ENCODE measurements around the gene PHETA2.

Gene PHETA2

DNA sequence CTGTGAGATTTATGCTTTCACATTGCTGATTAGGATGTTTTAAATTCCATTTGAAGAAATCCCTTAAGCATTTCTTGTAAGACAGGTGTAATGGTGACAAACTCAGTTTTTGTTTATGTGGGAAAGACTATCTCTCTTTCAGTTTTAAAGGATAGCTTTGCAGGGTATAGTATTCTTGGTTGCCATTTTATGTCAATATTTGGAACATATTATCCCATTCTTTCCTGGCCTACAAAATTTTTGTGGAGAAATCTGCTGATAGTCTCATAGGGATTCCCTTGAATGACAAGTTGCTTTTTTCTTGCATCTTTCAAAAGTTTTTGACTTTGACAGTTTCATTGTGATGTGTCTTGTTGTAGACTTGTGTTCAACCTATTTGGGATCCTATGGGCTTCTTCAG is 32.3 kb upstream of the PHETA2 start:
- in situ Hi-C loops (cut with HindIII; ENCODE audit: low sequenced_read_pairs) = no loop called here
- no peak overlapping the region for H3K4me3 ChIP-seq (ENCODE audit: low read depth, low read length)
- DNase-seq (ENCODE audit: low read depth) = no peak
- TF ChIP-seq, protein P1, sequence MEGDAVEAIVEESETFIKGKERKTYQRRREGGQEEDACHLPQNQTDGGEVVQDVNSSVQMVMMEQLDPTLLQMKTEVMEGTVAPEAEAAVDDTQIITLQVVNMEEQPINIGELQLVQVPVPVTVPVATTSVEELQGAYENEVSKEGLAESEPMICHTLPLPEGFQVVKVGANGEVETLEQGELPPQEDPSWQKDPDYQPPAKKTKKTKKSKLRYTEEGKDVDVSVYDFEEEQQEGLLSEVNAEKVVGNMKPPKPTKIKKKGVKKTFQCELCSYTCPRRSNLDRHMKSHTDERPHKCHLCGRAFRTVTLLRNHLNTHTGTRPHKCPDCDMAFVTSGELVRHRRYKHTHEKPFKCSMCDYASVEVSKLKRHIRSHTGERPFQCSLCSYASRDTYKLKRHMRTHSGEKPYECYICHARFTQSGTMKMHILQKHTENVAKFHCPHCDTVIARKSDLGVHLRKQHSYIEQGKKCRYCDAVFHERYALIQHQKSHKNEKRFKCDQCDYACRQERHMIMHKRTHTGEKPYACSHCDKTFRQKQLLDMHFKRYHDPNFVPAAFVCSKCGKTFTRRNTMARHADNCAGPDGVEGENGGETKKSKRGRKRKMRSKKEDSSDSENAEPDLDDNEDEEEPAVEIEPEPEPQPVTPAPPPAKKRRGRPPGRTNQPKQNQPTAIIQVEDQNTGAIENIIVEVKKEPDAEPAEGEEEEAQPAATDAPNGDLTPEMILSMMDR (IDR thresholded peaks at IDR 0.05; ENCODE audit: low read depth, low read length, missing control alignments) = no peak

DNA sequence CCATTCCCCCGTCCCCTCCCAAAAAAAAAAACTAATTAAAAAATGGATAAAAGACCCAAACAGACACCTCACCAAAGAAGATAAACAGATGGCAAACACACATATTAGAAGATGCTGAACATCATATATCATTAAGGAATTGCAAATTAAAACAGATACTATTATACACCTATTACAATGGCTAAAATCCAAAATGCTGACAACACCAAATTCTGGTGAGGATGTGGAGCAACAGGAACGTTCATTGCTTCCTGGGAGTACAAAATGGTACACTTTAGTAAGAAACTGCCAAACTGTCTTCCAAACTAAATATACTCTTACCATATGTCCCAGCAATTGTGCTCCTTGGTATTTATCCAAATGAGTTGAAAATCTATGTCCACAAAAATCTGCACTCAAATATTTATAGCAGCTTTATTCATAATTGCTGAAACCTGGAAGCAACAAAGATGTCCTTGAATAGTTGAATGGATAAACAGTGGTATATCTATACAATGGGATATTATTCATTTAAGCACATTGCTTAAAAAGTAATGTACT is 23.3 kb upstream of the PHETA2 start:
- in situ Hi-C loops (cut with HindIII; ENCODE audit: low sequenced_read_pairs) = no loop called here
- TF ChIP-seq, protein P1 (IDR thresholded peaks at IDR 0.05; ENCODE audit: low read depth, low read length, missing control alignments) = no peak
- no peak overlapping the region for H3K4me3 ChIP-seq (ENCODE audit: low read depth, low read length)
- DNase-seq (ENCODE audit: low read depth) = no peak

DNA sequence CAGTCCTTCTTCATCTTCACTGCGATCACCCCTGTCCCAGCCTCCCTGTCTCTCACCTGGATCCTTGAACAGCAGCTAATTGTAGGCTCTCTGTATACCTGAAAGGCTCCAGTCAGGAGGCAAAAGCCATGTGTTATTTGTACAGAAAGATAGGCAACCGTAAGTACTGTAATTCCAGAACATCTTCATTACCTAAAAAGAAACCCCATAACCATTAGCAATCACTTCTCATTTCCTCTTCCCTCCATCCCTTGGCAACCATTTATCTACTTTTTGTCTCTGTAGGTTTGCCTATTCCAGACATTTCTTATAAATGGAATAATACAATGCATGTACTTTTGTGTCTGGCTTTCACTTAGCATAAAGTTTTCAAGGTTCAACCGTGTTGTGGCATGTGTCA is 21.3 kb upstream of the PHETA2 start:
- DNase-seq (ENCODE audit: low read depth) = no peak
- no peak overlapping the region for H3K4me3 ChIP-seq (ENCODE audit: low read depth, low read length)
- in situ Hi-C loops (cut with HindIII; ENCODE audit: low sequenced_read_pairs) = no loop called here
- TF ChIP-seq, protein P1 (IDR thresholded peaks at IDR 0.05; ENCODE audit: low read depth, low read length, missing control alignments) = no peak

DNA sequence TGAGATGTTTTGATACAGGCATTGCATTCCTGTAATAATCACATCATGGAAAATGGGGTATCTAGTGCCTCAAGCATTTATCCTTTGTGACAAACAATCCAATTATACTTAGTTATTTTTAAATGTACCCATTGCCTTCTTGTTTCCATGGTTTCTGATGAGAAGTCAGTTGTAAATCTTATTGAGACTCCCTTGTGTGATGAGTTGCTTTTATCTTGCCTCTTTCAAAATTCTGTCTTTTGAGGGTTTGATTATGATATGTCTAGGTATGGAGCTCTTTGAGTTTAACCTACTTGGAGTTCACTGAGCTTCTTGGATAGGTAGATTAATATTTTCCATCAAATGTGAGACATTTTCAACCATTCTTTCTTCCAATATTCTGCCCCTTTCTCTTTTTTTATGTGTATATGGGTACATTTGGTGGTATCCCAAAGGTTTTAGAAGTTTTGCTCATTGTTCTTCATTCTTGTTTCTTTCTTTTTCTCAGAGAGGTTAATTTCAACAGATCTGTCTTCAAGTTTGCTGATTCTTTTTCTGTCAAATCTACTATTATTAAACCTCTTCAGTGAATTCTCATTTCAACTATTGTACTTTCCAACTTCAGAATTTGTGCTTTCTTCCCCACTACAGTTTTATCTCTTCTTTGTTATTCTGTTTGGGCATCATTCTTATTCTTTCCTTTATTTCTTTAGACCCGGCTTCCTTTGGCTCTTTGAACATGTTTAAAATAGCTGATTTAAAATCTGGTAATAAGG is 17.1 kb upstream of the PHETA2 start:
- in situ Hi-C loops (cut with HindIII; ENCODE audit: low sequenced_read_pairs) = no loop called here

DNA sequence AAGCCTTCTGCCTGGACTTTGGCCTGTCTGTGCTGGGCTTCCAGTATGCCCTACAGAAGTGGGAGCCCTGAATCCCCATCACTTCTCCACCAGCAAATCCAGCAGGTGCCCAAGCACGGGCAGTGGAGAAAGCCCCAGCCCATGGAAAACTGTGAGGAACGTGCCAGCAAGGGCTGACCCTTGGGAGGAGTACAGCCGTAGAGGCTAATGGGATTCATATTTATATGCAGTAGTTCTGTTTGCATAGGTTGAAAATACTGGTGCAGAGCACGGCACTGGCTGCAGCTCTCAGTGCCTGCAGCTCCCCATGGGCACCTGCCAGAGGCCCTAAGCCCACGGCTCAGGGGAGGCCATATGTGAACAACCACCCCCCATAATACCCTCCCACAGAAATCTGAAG is 13.6 kb upstream of the PHETA2 start:
- in situ Hi-C loops (cut with HindIII; ENCODE audit: low sequenced_read_pairs) = no loop called here
- H3K4me3 ChIP-seq (ENCODE audit: low read depth, low read length) = no peak overlapping the region
- no peak for DNase-seq (ENCODE audit: low read depth)
- TF ChIP-seq, protein P1 (IDR thresholded peaks at IDR 0.05; ENCODE audit: low read depth, low read length, missing control alignments) = no peak

More for the DNA sequence above, 17.1 kb upstream of the PHETA2 start:
- DNase-seq (ENCODE audit: low read depth) = no peak
- TF ChIP-seq, protein P1 (IDR thresholded peaks at IDR 0.05; ENCODE audit: low read depth, low read length, missing control alignments) = no peak
- no peak overlapping the region for H3K4me3 ChIP-seq (ENCODE audit: low read depth, low read length)

DNA sequence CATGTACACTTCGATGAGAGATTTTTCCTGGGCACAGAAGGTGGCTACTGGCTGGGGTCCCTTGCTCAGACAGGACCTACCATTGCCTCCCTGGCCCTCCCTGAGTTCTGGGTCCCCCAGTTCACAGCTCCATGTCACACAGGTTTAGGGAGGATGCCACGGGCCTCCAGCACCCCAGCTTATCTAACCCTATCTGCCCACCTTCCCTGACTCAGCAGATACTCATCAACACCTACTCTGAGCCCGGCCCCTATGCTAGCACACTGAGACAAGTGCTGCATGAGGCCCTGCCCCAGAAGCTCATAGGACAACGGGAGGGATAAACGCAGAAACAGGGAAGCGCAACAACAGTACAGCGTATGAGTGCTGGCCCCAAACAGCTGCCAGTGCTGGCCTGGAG is 13.0 kb upstream of the PHETA2 start:
- H3K4me3 ChIP-seq (ENCODE audit: low read depth, low read length) = no peak overlapping the region
- TF ChIP-seq, protein P1 (IDR thresholded peaks at IDR 0.05; ENCODE audit: low read depth, low read length, missing control alignments) = no peak
- in situ Hi-C loops (cut with HindIII; ENCODE audit: low sequenced_read_pairs) = no loop called here
- no peak for DNase-seq (ENCODE audit: low read depth)

All from astrocyte of the cerebellum (primary cell).